Hepatocyte (in vitro differentiated cells): ENCODE data around the gene RHEX.

Experiments used
- CTCF ChIP-seq: fragments of 200-600 bp; sonication (generic); IDR thresholded peaks from 2 replicates; pipeline ENCODE4 v1.5.1; 2016; ENCODE audit warnings: antibody characterized with exemption, mild to moderate bottlenecking; ENCODE audit not compliant: poor library complexity
- EZH2 ChIP-seq: fragments of 200-600 bp; sonication (generic); IDR thresholded peaks from 2 replicates; pipeline ENCODE4 v1.6.1; 2016; ENCODE audit warnings: antibody characterized with exemption, mild to moderate bottlenecking, borderline replicate concordance
- EZH2phosphoT487 ChIP-seq: fragments of 200-600 bp; sonication (generic); IDR thresholded peaks from one replicate; pipeline ENCODE4 v1.6.1; 2018; ENCODE audit warnings: antibody characterized with exemption, mild to moderate bottlenecking, low read depth, moderate library complexity; ENCODE audit not compliant: unreplicated experiment, severe bottlenecking

- TF ChIP-seq EZH2 (no peak), CTCF (no peak), EZH2phosphoT487 (no peak)
These were observed 30.1 kb downstream of the RHEX start for GRCh38 chr1:206082831-206083695.
